HG02852 (cell line): ENCODE measurements around the gene SDHB.

Experiments
- ATAC-seq: cut with Tn5 transposase; IDR thresholded peaks from one replicate; pipeline ENCODE4 v1.9.1; 2021; ENCODE audit warnings: mild to moderate bottlenecking, moderate library complexity; ENCODE audit not compliant: unreplicated experiment

The SDHB gene

DNA sequence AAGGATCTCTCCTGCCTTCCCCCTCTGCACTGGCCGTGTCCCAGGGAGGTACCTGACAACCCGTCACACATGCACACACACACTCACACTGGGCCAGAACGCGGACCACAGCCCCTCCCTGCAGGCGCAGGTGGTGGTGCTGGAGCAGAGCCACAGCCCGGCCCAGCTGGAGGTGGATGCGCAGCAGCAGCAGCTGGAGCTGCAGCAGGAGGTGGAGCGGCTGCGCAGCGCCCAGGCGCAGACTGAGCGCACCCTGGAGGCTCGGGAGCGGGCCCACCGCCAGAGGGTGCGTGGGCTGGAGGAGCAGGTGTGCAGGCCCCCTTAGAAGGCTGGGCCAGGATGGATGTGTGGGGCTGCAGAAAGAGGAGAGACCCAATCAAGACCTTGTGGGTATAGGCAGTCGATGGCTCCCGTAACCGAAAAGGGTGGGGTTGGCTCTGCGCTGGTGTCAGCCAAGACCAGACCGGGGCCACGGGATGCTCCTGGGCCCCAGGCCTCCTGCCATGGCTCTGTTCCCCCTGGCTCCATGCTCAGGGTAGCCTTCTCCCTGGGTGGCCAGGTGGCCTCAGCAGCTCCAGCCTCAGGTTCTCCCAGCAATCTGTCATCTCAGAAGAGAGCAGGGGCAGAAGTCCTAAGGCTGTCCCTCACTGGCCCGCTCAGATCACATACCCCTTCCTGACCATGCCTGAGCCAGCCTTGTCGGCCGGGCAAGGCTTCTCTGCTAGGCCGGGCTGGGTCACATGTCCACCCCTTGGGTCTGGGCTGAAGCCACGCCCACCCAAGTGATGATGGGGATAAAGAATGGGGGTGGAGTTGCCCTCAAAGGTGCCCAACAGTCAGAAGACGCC, 82.3 kb downstream of the SDHB start:
- ATAC-seq, result no peak

DNA sequence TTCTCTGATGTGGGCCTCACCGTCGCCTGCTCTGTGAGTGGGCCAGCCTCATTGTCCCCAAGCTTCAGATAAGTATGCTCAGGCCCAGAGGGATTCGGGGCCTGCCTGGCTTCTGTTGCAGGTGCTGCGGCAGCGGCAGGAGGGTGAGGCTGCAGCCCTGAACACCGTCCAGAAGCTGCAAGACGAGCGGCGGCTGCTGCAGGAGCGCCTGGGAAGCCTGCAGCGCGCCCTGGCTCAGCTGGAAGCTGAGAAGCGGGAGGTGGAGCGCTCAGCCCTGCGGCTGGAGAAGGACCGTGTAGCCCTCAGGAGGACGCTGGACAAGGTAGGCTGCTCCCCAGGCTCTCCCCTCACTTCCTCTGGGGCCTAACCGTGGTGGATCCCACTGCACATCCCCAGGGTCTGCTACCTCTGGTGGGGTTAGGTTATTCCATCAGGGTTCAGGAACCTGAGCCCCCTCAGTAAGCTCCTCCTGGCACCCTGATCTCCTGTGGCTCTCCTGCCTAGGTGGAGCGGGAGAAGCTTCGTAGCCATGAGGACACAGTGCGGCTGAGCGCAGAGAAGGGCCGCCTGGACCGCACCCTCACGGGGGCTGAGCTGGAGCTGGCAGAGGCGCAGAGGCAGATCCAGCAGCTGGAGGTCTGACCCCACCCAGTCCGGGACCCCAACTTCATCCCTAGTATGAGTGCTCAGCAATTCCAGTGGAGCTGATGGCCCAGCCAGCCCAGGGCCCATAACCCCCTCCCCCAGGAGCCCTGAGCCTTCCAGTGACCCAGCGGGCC, 83.5 kb downstream of the SDHB start:
- no peak for ATAC-seq

DNA sequence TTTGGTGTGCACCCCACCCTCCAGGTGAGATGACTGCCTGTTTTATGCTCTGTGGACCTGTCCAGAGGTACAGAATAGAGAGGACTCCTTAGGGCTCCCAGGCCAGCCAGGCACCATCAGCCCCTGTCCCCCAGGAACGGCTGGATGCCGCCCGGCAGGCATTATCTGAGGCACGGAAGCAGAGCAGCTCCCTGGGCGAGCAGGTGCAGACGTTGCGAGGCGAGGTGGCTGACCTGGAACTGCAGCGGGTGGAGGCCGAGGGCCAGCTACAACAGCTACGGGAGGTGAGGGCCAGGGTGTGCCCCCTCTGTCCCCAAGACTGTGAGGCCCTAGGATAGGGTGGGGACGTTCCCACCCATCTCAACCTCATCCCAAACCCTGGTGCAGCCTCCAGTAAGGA, 84.2 kb downstream of the SDHB start:
- ATAC-seq, result no peak

DNA sequence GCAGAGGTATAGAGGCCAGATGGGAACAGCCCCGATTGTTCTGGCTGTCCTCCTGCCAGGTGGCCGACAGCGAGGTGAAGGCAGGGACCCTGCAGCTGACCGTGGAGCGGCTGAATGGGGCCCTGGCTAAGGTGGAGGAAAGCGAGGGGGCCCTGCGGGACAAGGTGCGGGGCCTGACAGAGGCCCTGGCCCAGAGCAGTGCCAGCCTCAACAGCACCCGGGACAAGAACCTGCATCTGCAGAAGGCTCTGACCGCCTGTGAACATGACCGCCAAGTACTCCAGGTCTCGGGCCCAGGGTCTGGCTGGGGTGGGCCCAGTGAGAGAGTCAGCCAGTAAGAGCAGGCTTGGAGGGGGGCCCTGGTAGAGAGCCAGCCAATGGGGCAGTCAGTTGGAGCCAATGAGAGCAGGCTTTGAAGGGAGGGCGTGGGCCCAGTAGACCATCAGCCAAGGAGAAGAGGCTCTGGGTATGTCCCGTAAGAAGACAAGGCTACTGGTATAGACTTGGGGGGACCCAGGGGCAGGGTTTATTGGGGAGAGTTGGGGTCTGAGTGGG, 84.7 kb downstream of the SDHB start:
- no peak for ATAC-seq
